ENCODE results near the gene ST6GALNAC6.
"Not testable (repeated sequence)": the region's sequence is repeated elsewhere in the genome, so short reads cannot be mapped to it uniquely, and the experiment has no call there.

Gene ST6GALNAC6

DNA sequence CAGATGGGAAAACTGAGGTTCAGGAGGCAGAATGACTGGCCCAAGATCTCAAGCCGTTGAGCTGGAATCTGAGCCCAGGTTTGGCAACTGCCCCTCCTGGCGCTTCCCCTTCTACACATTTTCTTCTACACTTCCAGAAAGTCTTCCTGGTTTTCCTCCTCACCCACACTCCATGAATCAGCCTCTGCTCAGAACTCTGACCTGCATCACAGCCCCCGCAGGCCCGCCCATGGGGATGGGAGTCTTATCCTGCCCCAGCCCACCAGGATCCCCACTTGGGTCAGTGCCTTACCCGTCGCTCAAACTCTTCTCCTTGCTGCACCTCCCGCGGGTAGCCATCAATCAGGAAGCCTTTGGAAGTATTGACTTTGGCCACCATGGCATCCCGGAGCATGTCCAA, 27.9 kb downstream of the ST6GALNAC6 start:
- DNase-seq: no peak

DNA sequence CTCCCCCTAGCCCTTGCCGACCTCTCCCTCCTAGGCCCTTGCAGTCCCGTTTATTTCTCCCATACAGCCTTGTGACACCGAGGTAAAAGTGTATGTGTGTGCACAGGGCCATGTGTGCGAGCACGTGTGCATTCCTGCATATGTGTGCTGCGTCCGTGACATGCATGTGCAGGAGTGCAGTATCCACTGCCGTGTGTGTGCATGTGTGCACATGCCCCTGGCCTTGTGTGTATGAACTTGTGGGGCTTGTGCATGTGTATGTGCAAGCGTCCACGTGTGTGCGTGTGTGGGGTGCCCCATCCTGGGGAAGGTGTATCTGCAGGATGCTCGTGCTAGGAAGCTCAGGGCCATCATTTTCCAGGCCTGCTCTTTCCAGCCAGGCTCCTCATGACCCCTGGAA, 28.5 kb downstream of the ST6GALNAC6 start:
- no peak for DNase-seq

DNA sequence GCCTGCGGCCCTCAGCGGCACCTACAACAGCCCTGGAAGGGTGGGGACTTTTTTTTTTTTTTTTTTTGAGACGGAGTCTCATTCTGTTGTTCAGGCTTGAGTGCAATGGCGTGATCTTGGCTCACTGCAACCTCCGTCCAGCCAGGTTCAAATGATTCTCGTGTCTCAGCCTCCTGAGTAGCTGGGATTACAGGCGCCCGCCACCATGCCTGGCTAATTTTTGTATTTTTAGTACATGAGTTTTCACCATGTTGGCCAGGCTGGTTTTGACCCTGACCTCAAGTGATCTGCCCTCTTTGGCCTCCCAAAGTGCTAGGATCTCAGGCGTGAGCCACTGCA, 29.3 kb downstream of the ST6GALNAC6 start:
- DNase-seq: not testable (repeated sequence)

DNA sequence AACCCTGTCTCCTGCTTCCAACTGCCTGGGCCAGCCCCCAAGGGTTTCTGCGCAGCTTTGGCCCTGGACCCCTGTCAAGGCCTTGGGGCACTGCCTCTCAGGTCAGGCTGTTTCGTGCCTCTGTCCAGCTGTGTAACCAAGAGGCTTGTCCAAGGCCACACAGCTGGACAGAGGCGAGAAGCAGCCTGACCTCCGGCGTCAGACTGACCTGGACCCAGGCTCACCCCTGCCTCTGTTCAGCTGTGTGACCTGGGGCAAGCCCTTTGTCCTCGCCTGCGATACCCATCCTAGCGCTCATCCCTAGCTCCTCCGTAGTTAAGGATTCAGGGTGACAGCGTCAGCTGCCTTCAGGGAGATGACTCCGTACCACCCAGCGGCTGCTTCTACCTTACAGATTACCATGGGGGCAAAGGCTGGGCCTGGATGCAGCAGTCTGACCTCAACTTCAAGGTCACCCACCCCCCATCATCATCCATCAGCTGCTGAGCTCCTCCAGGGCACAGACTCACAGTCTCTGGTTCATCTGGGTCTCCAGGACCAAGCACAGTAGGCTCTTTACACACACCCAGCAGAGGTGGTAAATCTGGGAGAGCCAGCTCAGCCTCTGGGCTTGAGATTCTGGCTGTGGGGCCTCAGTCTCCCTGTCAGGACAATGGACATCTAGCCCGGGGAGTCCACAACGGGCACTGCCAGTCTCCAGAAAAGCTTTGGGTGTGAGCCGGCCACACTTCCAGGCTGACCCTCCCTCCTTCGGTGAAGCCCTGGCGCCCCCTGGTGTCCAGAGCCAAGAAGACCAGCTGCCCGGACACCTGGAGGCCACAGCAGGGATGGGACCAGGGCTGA, 29.9 kb downstream of the ST6GALNAC6 start:
- DNase-seq: peak; percentile 95

DNA sequence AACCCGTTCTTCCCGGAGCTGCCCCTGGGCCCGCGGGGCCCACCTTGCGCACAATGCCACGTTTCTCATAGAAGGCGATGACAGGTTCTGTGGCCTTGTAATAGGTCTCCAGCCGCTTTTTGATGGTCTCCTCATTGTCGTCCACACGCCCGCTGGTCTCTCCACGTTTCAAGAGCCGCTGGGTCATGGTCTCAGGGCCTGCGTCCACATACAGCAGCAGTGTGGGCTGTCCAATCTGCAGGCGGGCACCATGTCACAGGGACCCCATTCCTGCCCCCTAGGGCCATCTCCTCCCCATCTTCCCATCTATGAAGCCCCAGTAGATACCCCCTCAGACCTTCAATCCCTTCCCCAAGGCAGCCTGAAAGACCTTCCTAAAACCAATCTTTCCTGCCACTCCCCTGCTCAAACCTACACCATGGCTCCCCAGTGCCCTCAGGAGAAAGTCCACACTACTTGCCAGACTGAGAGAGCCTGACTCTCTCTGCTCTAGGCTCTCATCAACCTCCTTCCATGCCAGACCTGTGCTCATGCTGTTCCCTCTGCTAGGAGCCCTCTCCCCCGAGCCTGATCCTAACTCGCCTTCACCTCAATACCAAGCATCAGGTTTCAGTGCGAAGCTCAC, 31.0 kb downstream of the ST6GALNAC6 start:
- no peak for DNase-seq

DNA sequence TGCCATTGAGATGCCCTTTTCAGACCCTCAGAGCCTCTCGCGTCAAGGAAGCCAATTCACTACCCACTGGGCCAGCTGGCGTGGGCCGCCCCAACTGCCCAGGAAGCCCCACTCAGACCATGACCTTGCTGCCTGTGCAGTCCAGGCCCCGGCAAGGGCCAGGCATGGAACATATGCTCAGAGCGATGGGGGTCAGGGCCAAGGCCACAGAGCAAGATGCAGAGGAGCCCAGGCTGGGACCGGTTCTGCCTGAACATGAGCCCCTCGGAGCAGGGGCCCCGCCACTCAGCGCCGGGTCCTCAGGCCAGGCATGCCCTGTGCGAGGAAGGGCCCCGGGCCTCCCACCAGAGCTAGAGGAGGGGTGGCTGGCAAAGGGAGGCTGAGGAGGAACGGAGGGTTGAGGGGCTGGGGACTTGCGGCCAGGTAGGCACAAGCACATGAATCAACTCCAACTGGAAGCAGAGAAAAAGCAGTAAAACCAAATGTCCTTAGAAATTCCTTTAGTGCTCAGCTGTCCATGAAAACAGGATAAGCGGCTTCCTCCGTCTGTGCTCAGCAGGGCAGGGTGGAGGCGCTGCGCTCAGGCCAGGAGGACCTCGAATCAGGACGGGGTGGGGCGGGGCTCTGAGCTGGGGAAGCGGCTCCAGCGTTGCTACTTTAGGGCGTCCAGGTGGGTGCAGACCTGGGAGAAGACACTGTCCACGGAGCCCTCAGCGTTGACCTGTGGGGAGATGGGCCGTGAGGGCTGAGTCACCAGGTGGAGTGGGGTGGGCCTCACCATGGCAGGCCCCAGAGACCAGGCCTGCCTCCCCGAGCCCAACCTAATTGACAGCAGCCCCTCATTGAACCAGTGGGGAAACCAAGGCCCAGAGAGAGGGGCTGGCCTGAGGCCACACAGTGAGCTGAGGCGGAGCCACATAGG, 31.8 kb downstream of the ST6GALNAC6 start:
- DNase-seq: no peak

DNA sequence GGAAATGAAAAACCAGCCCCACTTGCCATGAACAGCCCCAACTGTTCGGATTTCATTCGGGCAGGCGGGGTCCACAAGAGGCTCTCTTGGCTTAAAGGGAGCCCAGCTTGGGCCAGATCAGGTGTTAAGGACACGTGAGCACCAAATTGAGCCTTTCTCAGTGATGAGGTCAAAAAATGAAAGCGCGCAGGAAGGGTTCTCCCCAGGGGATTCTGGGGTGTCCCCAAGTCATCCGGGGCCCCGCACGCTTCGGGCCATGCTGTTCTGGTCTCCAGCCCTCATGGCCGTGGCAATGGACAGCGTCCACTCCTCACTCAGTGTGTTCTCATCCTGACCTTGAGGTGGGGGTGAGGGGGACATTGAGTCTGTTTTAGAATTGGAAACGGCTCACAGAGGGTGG, 32.9 kb downstream of the ST6GALNAC6 start:
- no peak for DNase-seq

DNA sequence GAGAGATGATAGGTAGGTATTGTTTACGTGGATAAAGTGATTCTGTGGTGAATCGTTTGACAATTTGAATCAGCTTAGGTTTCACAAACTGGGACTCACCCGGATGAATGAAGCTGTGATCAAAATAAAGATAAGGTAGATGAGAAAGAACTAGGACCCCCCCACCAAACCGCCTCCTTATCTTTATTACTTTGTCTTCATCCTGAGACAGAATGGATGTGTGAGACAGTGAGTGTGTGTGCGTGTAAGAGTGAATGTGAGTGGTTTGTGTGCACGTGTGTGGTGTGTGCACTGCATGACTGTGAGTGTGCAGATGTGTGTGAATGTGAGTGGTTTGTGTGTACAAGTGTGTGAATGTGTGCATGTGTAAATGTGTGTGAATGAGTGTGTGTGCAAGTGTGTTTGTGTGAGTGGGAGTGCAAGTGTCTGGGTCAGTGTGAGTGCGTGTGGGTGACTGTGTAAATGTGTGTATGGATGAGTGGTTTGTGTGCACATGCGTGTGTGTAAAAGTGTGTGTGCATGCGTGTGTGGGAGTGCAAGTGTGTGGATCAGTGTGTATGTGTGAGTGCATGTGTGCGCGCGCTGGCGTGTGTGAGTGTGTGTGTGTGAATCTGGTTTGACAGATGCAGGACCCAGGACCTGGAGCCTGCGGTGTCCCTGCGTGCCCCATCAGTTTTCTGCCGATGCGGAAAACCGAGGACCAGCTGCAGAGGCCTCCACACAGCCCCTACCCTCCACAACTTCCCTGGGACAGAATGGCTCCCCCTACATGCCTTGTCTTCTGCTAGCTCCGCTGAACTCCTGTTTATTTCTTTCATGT, 33.5 kb downstream of the ST6GALNAC6 start:
- DNase-seq: peak; percentile 50

DNA sequence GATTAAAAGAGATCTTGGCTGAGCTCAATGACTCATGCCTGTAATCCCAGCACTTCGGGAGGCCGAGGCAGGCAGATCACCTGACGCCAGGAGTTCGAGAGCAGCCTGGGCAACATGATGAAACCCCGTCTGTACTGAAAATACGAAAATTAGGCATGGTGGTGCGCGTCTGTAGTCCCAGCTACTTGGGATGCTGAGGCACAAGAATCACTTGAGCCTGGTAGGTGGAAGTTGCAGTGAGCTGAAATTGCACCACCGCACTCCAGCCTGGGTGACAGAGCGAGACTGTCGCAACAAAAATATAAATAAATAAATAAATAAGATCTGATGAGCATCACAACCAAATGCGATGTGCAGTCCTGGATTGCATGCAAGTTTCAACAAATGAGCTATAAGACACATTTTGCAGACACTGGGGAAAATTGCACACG, 36.2 kb downstream of the ST6GALNAC6 start:
- DNase-seq: no peak

DNA sequence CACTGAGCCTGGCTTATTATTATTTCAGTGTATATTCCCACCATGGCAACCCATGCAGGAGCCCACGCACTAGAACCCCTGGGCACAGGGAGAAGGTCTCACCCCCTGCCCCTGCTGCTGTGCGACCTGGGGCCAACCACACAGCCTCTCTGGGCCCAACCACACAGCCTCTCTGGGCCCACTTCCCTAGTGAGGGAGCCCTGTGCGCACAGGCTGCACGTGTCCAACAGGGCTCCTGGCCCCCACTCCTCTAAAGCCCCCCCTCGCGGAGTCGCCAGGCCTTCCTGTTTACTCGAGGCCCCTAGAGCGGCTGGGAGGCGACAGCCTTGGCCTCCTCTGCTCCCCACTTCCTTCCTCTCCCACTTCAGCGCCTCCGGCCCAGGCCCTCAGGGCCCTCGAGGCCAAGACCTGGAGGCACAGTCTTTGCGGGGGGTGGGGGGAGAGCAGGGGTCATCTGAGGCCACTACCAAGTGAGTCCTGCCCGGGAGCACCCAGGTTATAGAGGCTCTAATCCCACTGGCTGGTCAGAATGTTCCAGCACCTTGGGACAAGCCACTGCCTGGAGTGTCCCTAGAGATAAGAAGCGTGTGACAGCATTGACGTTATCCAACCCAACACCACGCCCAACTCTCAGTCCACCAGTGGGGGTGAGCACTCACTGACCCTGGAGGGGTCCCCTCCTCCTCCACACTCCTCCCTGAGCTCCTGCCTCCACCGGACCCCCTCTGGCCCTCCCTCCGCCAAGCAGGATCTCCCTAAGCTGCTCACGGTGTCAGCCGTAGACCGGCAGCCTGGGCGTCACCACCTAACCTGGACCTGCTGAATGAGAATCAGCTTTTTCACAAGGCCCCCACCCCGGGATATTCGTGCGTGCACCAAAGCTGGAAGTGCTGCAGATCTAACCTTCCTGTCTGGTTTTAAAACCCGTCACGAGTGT, 37.1 kb downstream of the ST6GALNAC6 start:
- peak; percentile 52 for DNase-seq

DNA sequence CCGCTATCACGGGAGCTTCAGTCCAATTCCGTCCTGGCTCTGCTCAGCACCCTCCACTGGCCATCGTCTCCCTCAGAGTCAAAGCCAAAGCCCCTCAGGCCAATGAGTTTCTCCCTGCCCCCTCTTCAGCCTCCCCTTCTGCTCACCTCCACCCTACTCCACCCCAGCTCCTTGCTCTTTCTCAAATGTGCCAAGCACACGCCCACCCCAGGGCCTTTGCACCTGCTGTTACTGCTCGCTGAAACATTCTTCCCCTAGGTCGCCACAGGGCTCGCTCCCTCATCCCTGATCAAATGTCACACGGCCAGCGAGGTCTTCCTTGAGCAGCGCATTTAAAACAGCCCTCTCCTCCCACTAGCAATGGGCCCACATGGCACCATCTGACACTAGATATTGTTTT, 38.6 kb downstream of the ST6GALNAC6 start:
- DNase-seq: no peak

DNA sequence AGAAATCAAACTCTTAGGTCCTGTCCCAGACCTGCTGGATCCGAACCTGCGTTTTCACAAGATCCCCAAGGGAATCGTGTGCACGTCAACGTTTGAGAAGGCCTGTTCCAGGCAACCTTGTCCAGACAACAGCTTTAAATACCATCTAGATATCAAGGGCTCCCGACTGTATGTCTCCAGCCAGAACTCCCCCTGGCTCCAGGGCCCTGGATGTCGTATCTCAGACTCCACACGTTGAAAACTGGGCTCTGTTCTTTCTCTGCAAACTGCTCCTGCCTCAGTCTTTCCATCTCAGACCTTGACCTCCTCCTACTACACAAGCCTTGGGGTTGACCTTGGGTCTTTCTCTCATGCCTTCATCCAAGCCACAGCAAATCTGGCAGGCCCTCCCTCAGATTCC, 39.1 kb downstream of the ST6GALNAC6 start:
- no peak for DNase-seq

DNA sequence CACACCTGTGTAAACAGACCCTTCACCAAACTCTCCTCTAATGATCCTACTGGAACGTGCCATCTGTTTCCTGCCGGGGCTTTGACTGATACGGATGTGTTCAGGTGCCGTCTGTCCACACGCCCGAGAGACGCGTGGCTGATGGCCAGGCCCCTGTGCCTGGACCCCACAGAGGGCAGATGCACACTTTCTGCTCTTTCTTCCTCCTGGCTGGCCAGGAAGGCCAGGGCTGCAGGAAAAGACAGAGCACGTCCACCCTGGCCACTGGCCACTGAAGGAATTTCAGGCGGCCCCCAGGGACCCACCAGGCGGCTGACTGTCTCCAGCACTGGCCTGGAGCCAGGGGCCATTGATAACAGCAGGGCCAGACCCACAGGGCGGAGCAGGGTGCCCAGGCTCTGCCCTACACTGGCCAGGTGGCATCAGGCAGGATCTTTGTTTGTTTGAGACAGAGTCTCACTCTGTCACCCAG, 41.3 kb downstream of the ST6GALNAC6 start:
- DNase-seq: no peak

DNA sequence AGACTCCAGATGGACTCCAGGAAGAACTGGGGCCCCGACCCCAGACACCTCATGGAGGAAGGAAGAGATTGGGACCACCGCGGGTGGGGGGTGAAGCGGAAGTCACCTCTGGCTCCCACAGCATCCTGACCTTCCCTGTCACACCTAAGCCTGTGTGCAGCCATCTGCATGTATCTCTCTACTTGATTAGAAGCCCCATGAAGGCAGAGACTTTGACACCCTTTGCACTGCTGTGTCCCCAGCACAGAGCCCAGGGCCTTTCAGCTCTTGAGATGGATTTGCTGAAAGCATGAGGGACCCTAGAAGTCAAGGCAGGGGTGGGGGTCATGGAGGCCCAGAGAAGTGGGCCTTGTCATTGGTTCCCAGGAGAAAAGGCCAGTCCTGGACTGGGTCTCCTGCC, 42.1 kb downstream of the ST6GALNAC6 start:
- DNase-seq: no peak

DNA sequence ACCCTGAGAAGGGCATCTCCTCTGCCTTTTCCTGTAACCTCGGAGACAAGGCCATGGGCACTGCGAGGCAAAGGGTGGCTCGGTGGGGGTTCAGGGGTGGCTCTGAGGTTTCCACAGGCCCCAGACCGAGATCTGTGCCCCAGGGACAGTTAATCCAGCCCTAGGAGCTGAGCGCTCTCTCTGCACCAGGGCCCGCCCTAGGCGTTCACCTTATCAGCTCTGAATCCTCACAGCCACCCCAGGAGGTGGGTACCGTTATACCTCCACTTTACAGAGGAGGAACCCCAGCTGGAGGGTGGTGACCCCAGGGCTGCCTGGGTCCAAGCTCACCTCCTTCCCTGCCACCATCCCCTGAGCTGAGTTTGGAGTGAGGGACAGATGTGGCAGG, 42.7 kb downstream of the ST6GALNAC6 start:
- no peak for DNase-seq

DNA sequence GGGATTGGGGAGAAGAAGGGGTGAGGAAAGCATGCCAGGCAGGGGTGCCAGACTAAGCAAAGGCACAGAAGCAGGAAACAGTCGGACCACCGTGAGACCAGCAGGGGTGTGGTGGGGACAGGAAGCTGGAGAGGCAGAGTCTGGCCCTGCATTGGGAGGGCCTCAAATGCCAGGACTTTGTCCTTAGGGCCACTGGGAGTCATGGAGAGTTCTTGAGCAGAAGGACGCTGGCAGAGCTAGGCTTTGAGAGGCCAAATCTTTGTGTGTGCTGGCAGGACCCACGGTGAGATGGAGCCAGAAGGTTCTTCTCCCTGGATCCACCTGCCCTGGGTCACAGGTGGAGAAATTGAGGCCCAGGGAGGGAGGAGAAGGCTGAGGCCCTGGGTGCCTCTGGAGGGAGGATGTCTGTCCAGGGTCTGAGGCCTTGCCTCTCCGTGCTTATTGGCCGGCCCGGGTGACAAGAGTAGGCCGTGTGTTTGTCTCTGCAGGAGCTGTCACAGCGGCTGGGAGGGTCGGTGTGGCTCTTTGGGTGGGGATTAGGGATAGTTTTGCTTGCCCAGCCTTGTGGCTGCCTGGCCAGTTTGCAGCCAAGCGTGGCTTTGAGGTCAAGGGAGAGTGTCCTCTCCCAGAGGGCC, 43.2 kb downstream of the ST6GALNAC6 start:
- DNase-seq: no peak

DNA sequence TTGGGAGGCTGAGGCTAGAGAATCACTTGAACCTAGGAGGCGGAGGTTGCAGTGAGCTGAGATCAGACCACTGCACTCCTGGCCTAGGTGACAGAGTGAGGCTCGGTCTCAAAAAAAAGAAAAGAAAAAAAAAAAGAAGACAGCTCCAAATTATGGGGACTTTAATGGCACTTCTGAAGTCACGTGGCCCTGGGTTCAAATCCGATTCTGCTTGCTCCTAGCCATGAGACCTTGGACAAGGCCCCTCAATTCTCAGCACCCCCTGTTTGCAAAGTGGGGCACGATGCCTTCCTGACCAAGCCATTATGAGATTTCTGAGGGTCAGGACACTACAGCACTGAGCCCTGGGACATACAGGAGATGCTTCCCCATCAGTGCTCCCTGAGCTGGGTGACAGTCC, 43.9 kb downstream of the ST6GALNAC6 start:
- no peak for DNase-seq

DNA sequence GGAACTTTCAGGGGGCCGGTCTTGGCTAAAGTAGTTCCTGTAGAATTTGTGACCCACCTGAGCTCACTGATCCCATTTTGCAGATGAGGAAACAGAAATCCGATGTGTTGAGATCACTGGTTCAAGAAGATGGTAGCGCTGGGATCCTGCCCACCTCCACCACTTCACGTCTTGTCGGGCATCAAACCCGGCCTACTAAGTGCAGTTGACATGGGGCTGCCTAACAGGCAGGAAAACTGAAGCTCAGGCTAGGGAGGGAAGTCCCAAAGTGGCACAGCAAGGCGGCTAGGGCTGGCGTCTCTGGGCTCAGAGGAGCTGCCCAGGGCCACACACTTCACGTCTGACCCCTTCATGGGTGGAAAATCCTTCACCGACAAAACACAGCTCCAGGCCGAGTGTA, 44.4 kb downstream of the ST6GALNAC6 start:
- DNase-seq: no peak

DNA sequence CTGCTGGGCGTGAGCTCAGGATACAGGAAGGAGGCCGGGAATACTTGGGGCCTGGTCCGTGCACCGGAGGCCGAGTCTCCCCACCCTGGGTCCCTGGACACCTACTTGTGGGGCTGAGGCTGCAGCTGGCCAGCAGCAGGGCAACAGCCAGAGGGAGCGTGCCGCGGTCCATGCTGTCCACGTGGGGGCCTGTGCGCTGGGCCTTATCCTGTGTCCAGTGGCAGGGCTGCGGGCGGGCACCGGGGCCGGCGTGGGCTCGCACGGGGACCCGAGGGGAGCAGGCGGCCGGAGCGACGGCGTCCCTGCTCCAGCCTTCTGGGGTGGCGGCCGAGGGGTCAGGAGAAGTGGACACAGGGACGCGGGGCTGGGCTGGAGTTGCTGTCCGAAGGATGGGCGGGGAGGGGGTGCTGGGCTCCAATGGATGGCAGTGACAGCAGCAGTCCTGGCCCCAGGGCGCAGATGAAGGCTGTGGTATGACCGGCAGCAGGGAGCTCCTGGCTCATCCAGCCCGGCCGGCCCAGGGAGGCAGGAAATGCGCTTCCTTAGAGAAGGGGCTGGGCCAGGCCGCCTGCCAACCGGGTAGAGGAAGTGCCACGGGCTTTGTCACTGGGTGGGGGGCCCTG, 45.1 kb downstream of the ST6GALNAC6 start, which contains the start of gene ENG:
ENG (minus strand) TSS at position 475 of the 623 bp plus-strand sequence; CDS start at position 172, 303 bp downstream.
- peak; percentile 42 for DNase-seq

Data from stimulated activated CD8-positive, alpha-beta memory T cell treated with anti-CD3 and anti-CD28 coated beads, Interleukin-4, amount 100 ng/mL, for 48 hours (primary cell).